Karpas-422 (cell line): ENCODE results near the gene TRIM56. TPM values are rescaled to one million over a fixed set of nuclear protein-coding genes. Genes with fewer than 3 reads are reported as not detected.
"Not testable (repeated sequence)": the region's sequence is repeated elsewhere in the genome, so short reads cannot be mapped to it uniquely, and the experiment has no call there.

ENCODE experiments used
- DNase-seq: peaks from one replicate; pipeline ENCODE4 v3.0.0-alpha.2; 2015
- H2AFZ ChIP-seq: fragments of 200-600 bp; sonication (generic); 2 replicates; pipeline ENCODE4 v1.6.1; 2014; ENCODE audit warnings: antibody characterized with exemption, low read length, mixed read lengths
- H3K27ac ChIP-seq: fragments of 200-600 bp; sonication (generic); 2 replicates; pipeline ENCODE4 v1.5.1; 2014; ENCODE audit warnings: mild to moderate bottlenecking, low read length, moderate library complexity
- H3K27me3 ChIP-seq: fragments of 200-600 bp; sonication (generic); 2 replicates; pipeline ENCODE4 v1.6.1; 2014; ENCODE audit warnings: low read length, mixed read lengths
- H3K36me3 ChIP-seq: fragments of 200-600 bp; sonication (generic); 2 replicates; pipeline ENCODE4 v1.6.1; 2014; ENCODE audit warnings: low read length, mixed read lengths; ENCODE audit not compliant: insufficient read depth
- H3K4me1 ChIP-seq: fragments of 200-600 bp; sonication (generic); 2 replicates; pipeline ENCODE4 v1.6.1; 2014; ENCODE audit warnings: mild to moderate bottlenecking, low read length, mixed read lengths
- H3K4me2 ChIP-seq: fragments of 200-600 bp; sonication (generic); 2 replicates; pipeline ENCODE4 v1.6.1; 2014; ENCODE audit warnings: low read length, low read depth, mild to moderate bottlenecking; ENCODE audit not compliant: poor library complexity, severe bottlenecking
- H3K4me3 ChIP-seq: fragments of 200-600 bp; sonication (generic); 2 replicates; pipeline ENCODE4 v1.5.1; 2014; ENCODE audit warnings: mild to moderate bottlenecking, antibody characterized with exemption, low read length, mixed read lengths
- H3K79me2 ChIP-seq: fragments of 200-600 bp; sonication (generic); 2 replicates; pipeline ENCODE4 v1.6.1; 2014; ENCODE audit warnings: mild to moderate bottlenecking, low read length, mixed read lengths
- H3K9ac ChIP-seq: fragments of 200-600 bp; sonication (generic); 2 replicates; pipeline ENCODE4 v1.6.0; 2014; ENCODE audit warnings: low read length
- H3K9me2 ChIP-seq: fragments of 200-600 bp; sonication (generic), shearing (Covaris generic); replicated peaks from 2 replicates; pipeline ENCODE4 v1.6.0; 2014; ENCODE audit warnings: mild to moderate bottlenecking, low read length, moderate library complexity; ENCODE audit not compliant: insufficient read depth
- H3K9me3 ChIP-seq: fragments of 300-700, 200-600 bp; sonication (generic); 2 replicates; pipeline ENCODE4 v1.6.1; 2014; ENCODE audit warnings: low read length, mixed read lengths
- H4K20me1 ChIP-seq: fragments of 200-600 bp; sonication (generic); 2 replicates; pipeline ENCODE4 v1.6.1; 2014; ENCODE audit warnings: mild to moderate bottlenecking, antibody characterized with exemption, low read length, low read depth; ENCODE audit not compliant: insufficient read depth
- total RNA-seq: library from RNA; depleted of rRNA; stranded (reverse); fragments of >200 nt; shearing (Covaris generic); gene quantifications from 2 replicates; pipeline ENCODE4 v1.2.3, GENCODE V29; 2014; ENCODE audit warnings: low replicate concordance

TRIM56 gene
- total RNA-seq, 1 experiment from 2014 or later: 8.1 TPM

- no peak overlapping the region for H2AFZ ChIP-seq
- H3K36me3 ChIP-seq: no peaks in the 10 kb centered on the region
- H3K4me2 ChIP-seq: no peak overlapping the region
- H3K9ac ChIP-seq: no peak overlapping the region
- no peak overlapping the region for H3K4me3 ChIP-seq
- no peak for DNase-seq
- peaks cover 9% of the 10 kb centered on the region for H3K4me1 ChIP-seq
- no peaks in the 10 kb centered on the region for H4K20me1 ChIP-seq
- H3K27me3 ChIP-seq: no peaks in the 10 kb centered on the region
- no peaks in the 10 kb centered on the region for H3K9me2 ChIP-seq
- H3K79me2 ChIP-seq: no peaks in the 10 kb centered on the region
- no peak overlapping the region for H3K27ac ChIP-seq
- H3K9me3 ChIP-seq: no peaks in the 10 kb centered on the region
Observed at GRCh38 chr7:101127460-101128039, 42.3 kb downstream of the TRIM56 start.

- no peak for DNase-seq
- no peak overlapping the region for H3K9ac ChIP-seq
- H4K20me1 ChIP-seq: no peaks in the 10 kb centered on the region
- peaks cover 9% of the 10 kb centered on the region for H3K4me1 ChIP-seq
- H3K36me3 ChIP-seq: no peaks in the 10 kb centered on the region
- H3K4me2 ChIP-seq: no peak overlapping the region
- no peaks in the 10 kb centered on the region for H3K9me3 ChIP-seq
- no peaks in the 10 kb centered on the region for H3K79me2 ChIP-seq
- H3K4me3 ChIP-seq: no peak overlapping the region
- H3K9me2 ChIP-seq: no peaks in the 10 kb centered on the region
- H2AFZ ChIP-seq: no peak overlapping the region
- H3K27me3 ChIP-seq: no peaks in the 10 kb centered on the region
- H3K27ac ChIP-seq: no peak overlapping the region
Observed at GRCh38 chr7:101128040-101128834, 43.0 kb downstream of the TRIM56 start.

- no peak overlapping the region for H3K4me2 ChIP-seq
- H3K36me3 ChIP-seq: no peaks in the 10 kb centered on the region
- H3K4me1 ChIP-seq: peaks cover 9% of the 10 kb centered on the region
- H2AFZ ChIP-seq: no peak overlapping the region
- no peaks in the 10 kb centered on the region for H3K9me2 ChIP-seq
- no peaks in the 10 kb centered on the region for H3K9me3 ChIP-seq
- H3K79me2 ChIP-seq: no peaks in the 10 kb centered on the region
- no peak overlapping the region for H3K9ac ChIP-seq
- no peak overlapping the region for H3K4me3 ChIP-seq
- no peak for DNase-seq
- no peak overlapping the region for H3K27ac ChIP-seq
- H3K27me3 ChIP-seq: no peaks in the 10 kb centered on the region
- no peaks in the 10 kb centered on the region for H4K20me1 ChIP-seq
Observed at GRCh38 chr7:101129603-101130117, 44.4 kb downstream of the TRIM56 start.

GRCh38 chr7:101132626-101133600, 47.6 kb downstream of the TRIM56 start:
- not testable (repeated sequence) for H3K9me3 ChIP-seq, H3K36me3 ChIP-seq, DNase-seq, H4K20me1 ChIP-seq, H3K4me3 ChIP-seq, H2AFZ ChIP-seq, H3K27me3 ChIP-seq, H3K9ac ChIP-seq, H3K4me2 ChIP-seq, H3K79me2 ChIP-seq, H3K9me2 ChIP-seq, H3K27ac ChIP-seq, H3K4me1 ChIP-seq

GRCh38 chr7:101133621-101134398, 48.5 kb downstream of the TRIM56 start:
- Histone ChIP-seq H2AFZ (no peak overlapping the region), H3K9ac (no peak overlapping the region), H3K4me3 (no peak overlapping the region), H3K36me3 (no peaks in the 10 kb centered on the region), H3K4me2 (no peak overlapping the region), H3K27ac (no peak overlapping the region), H3K4me1 (peaks cover 3% of the 10 kb centered on the region), H3K9me2 (no peaks in the 10 kb centered on the region), H4K20me1 (no peaks in the 10 kb centered on the region), H3K27me3 (no peaks in the 10 kb centered on the region), H3K9me3 (no peaks in the 10 kb centered on the region), H3K79me2 (no peaks in the 10 kb centered on the region)
- no peak for DNase-seq

- H3K79me2 ChIP-seq: no peaks in the 10 kb centered on the region
- no peak overlapping the region for H3K9ac ChIP-seq
- no peak for DNase-seq
- H2AFZ ChIP-seq: no peak overlapping the region
- no peaks in the 10 kb centered on the region for H3K36me3 ChIP-seq
- H3K27me3 ChIP-seq: no peaks in the 10 kb centered on the region
- H3K4me3 ChIP-seq: no peak overlapping the region
- no peaks in the 10 kb centered on the region for H3K9me2 ChIP-seq
- no peak overlapping the region for H3K4me2 ChIP-seq
- peaks cover 3% of the 10 kb centered on the region for H3K4me1 ChIP-seq
- no peak overlapping the region for H3K27ac ChIP-seq
- no peaks in the 10 kb centered on the region for H4K20me1 ChIP-seq
- no peaks in the 10 kb centered on the region for H3K9me3 ChIP-seq
Observed at GRCh38 chr7:101134399-101134980, 49.2 kb downstream of the TRIM56 start.

- no peaks in the 10 kb centered on the region for H4K20me1 ChIP-seq
- no peak overlapping the region for H3K27ac ChIP-seq
- H3K9me2 ChIP-seq: no peaks in the 10 kb centered on the region
- no peak overlapping the region for H3K4me2 ChIP-seq
- no peaks in the 10 kb centered on the region for H3K9me3 ChIP-seq
- H3K27me3 ChIP-seq: no peaks in the 10 kb centered on the region
- no peak for DNase-seq
- no peaks in the 10 kb centered on the region for H3K79me2 ChIP-seq
- H3K9ac ChIP-seq: no peak overlapping the region
- no peak overlapping the region for H3K4me3 ChIP-seq
- H2AFZ ChIP-seq: no peak overlapping the region
- H3K4me1 ChIP-seq: peaks cover 3% of the 10 kb centered on the region
- H3K36me3 ChIP-seq: no peaks in the 10 kb centered on the region
Observed at GRCh38 chr7:101137651-101138212, 52.5 kb downstream of the TRIM56 start.
